Measurements from ENCODE around the gene NLRP6.

Gene NLRP6

GRCh38 chr11:303363-303762, 25.2 kb downstream of the NLRP6 start:
- no peak for ATAC-seq
- TF ChIP-seq RARB (CRISPR knock-in tag; IDR thresholded peaks at IDR 0.05) (no peak), ZC3H10 (CRISPR knock-in tag; IDR thresholded peaks at IDR 0.05) (no peak), PATZ1 (CRISPR knock-in tag; IDR thresholded peaks at IDR 0.05; ENCODE audit: borderline replicate concordance) (no peak)

GRCh38 chr11:304061-304506, 25.9 kb downstream of the NLRP6 start:
- ATAC-seq: no peak

More at GRCh38 chr11:304061-304506, 25.9 kb downstream of the NLRP6 start:
- TF ChIP-seq ARNTL (CRISPR knock-in tag; IDR thresholded peaks at IDR 0.05; ENCODE audit: borderline replicate concordance, low read depth): no peak
- no peak for TF ChIP-seq ZC3H10 (CRISPR knock-in tag; IDR thresholded peaks at IDR 0.05)
- no peak for TF ChIP-seq TOX (CRISPR knock-in tag; IDR thresholded peaks at IDR 0.05; ENCODE audit: borderline replicate concordance)
- TF ChIP-seq CSRNP3 (CRISPR knock-in tag; IDR thresholded peaks at IDR 0.05): no peak
- no peak for TF ChIP-seq ESRRG (CRISPR knock-in tag; IDR thresholded peaks at IDR 0.05)
- TF ChIP-seq TCF4 (CRISPR knock-in tag; IDR thresholded peaks at IDR 0.05; ENCODE audit: borderline replicate concordance): no peak
- TF ChIP-seq PATZ1 (CRISPR knock-in tag; IDR thresholded peaks at IDR 0.05; ENCODE audit: borderline replicate concordance): no peak
- TF ChIP-seq OSR1 (CRISPR knock-in tag; IDR thresholded peaks at IDR 0.05): no peak
- TF ChIP-seq ZFP30 (CRISPR knock-in tag; IDR thresholded peaks at IDR 0.05): no peak
- no peak for TF ChIP-seq BACH2 (CRISPR knock-in tag; IDR thresholded peaks at IDR 0.05; ENCODE audit: borderline replicate concordance)
- TF ChIP-seq RARB (CRISPR knock-in tag; IDR thresholded peaks at IDR 0.05): no peak
- TF ChIP-seq POU6F1 (CRISPR knock-in tag; IDR thresholded peaks at IDR 0.05; ENCODE audit: borderline replicate concordance, low read depth): no peak
- TF ChIP-seq ZNF8 (CRISPR knock-in tag; IDR thresholded peaks at IDR 0.05): no peak
- no peak for TF ChIP-seq ISL1 (CRISPR knock-in tag; IDR thresholded peaks at IDR 0.05)
- TF ChIP-seq PPARA (CRISPR knock-in tag; IDR thresholded peaks at IDR 0.05; ENCODE audit: borderline replicate concordance): no peak
- TF ChIP-seq SNAI2 (CRISPR knock-in tag; IDR thresholded peaks at IDR 0.05): no peak
- TF ChIP-seq CSDC2 (CRISPR knock-in tag; IDR thresholded peaks at IDR 0.05): no peak
- no peak for TF ChIP-seq CREB5 (CRISPR knock-in tag; IDR thresholded peaks at IDR 0.05; ENCODE audit: low read depth)
- TF ChIP-seq ZFP3 (CRISPR knock-in tag; IDR thresholded peaks at IDR 0.05): no peak
- no peak for TF ChIP-seq GLIS3 (CRISPR knock-in tag; IDR thresholded peaks at IDR 0.05)

All from SK-N-SH treated with all-trans-retinoic acid at 6 μM for 48 hours (cell line).